Progenitor cell of endocrine pancreas (in vitro differentiated cells): Measurements from ENCODE around the gene ELK4. TPM values are rescaled to one million over a fixed set of nuclear protein-coding genes. Genes with fewer than 3 reads are reported as not detected.

Experiments used
- DNase-seq: peaks from one replicate; pipeline ENCODE4 v3.0.0; 2021; ENCODE audit warnings: low spot score; ENCODE audit not compliant: unreplicated experiment
- H3K27ac Mint-ChIP-seq: 2 replicates; pipeline ENCODE4 v1.8.0; 2021; ENCODE audit warnings: mild to moderate bottlenecking, moderate library complexity, mixed read lengths
- H3K27me3 Mint-ChIP-seq: 2 replicates; pipeline ENCODE4 v1.8.0; 2021; ENCODE audit warnings: mixed read lengths
- H3K36me3 Mint-ChIP-seq: 2 replicates; pipeline ENCODE4 v1.8.0; 2022; ENCODE audit warnings: mixed read lengths; ENCODE audit not compliant: insufficient read depth
- H3K4me1 Mint-ChIP-seq: 2 replicates; pipeline ENCODE4 v1.8.0; 2021; ENCODE audit warnings: low read depth, mixed read lengths
- H3K4me3 Mint-ChIP-seq: 2 replicates; pipeline ENCODE4 v1.8.0; 2021; ENCODE audit warnings: low read depth, mild to moderate bottlenecking, moderate library complexity, mixed read lengths
- H3K9me3 Mint-ChIP-seq: 2 replicates; pipeline ENCODE4 v1.8.0; 2021; ENCODE audit warnings: low read depth, mixed read lengths
- total RNA-seq: library from RNA; stranded (reverse); gene quantifications from 2 replicates; pipeline ENCODE4 v1.2.1, GENCODE V29; 2021
- TF ChIP-seq, protein P1 (sequence below): fragments of 200-600 bp; sonication (generic); IDR thresholded peaks from one replicate; pipeline ENCODE4 v1.5.0; 2021; ENCODE audit warnings: antibody characterized with exemption, mild to moderate bottlenecking; ENCODE audit not compliant: unreplicated experiment

The ELK4 gene
- total RNA-seq, 1 donor from 2014 or later, result 30.2 TPM

DNA sequence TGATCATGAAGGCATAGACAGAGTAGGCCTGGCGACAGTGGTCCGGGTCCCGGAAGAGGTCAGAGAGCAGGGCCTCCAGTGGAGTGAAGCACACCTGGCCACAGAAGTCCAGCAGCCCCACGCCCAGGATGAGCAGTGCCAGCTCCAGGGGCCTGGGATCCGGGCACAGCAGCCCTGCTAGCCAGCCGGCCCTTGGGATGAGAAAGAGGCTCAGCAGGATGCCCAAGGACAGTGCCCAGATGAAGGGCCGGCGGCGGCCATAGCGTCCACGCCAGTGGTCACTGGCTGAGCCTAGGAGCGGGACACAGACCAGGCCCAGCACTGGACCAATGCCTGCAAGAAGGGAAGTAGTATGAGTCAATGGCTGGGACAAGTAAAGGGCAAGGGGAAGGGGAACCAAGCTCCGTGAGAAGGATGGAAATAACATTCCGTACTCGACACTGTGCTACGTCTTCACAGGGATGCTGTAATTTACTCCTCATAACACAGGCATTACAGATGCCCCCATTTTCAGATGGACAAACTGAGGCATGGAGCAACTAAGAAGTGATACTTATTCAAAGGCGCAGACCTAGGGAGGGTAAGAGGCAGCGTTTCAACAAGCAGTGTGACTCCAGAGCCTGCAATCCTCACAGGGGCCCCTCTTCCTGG is 31.6 kb upstream of the ELK4 start:
- TF ChIP-seq, protein P1, sequence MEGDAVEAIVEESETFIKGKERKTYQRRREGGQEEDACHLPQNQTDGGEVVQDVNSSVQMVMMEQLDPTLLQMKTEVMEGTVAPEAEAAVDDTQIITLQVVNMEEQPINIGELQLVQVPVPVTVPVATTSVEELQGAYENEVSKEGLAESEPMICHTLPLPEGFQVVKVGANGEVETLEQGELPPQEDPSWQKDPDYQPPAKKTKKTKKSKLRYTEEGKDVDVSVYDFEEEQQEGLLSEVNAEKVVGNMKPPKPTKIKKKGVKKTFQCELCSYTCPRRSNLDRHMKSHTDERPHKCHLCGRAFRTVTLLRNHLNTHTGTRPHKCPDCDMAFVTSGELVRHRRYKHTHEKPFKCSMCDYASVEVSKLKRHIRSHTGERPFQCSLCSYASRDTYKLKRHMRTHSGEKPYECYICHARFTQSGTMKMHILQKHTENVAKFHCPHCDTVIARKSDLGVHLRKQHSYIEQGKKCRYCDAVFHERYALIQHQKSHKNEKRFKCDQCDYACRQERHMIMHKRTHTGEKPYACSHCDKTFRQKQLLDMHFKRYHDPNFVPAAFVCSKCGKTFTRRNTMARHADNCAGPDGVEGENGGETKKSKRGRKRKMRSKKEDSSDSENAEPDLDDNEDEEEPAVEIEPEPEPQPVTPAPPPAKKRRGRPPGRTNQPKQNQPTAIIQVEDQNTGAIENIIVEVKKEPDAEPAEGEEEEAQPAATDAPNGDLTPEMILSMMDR, result no peak
- Mint-ChIP-seq H3K4me1 (peaks cover 4% of the 10 kb centered on the region), H3K4me3 (no peak overlapping the region), H3K36me3 (peaks cover 5% of the 10 kb centered on the region), H3K27me3 (no peaks in the 10 kb centered on the region), H3K9me3 (no peaks in the 10 kb centered on the region), H3K27ac (no peak overlapping the region)
- DNase-seq, result no peak

DNA sequence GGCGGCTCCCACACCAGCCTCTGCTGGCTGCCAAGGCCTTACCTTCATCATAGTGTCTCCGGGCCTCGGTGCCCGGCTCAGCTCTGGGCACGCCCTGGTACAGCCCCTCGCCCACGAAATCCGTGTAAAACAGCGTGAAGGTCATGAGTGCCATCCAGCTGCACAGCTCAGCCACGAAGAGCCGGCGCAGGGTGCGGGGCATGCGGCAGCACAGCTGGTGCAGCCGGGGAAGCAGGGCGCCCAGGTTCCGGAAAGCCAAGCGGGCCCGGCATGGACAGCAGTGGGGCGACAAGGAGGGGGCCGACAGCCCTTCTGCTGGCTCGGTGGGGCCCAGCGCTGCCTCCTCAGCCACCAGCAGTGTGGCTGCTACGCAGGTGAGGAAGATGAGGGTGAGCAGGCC is 31.0 kb upstream of the ELK4 start:
- TF ChIP-seq, protein P1, result no peak
- Mint-ChIP-seq H3K27ac (no peak overlapping the region), H3K36me3 (peaks cover 5% of the 10 kb centered on the region), H3K27me3 (no peaks in the 10 kb centered on the region), H3K9me3 (no peaks in the 10 kb centered on the region), H3K4me1 (no peaks in the 10 kb centered on the region), H3K4me3 (no peak overlapping the region)
- DNase-seq, result no peak

DNA sequence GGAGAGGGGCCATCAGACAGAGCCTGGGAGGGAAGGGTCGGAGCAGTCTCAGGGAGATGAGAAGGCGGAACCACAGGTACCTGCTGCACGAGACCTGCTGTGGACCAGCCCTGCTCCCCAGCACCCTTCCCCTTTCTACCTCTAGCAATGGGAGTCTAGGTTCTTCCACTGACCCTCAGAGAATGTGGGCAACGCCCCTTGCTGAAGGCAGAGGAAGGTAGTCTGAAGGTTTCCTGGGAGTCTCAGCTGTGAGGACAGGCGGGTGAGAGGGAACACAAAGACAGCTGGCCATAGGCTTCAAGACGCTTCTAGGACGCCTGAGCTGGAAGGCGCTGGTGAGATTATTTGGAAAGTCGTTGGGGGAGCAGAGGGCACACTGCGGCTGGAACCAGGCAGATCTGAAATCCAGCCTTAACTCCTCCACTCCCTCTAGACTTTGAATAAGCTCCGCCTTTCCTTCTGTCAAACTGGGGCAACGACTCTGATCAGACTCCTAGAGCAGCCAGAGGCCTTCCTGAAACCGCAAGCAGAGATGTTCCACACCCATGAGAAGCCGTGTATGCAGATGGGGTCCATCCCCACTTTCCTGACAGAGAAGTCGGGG is 30.4 kb upstream of the ELK4 start:
- no peak overlapping the region for H3K4me3 Mint-ChIP-seq
- H3K36me3 Mint-ChIP-seq, result peaks cover 7% of the 10 kb centered on the region
- H3K27me3 Mint-ChIP-seq, result no peaks in the 10 kb centered on the region
- no peak for DNase-seq
- no peaks in the 10 kb centered on the region for H3K9me3 Mint-ChIP-seq
- TF ChIP-seq, protein P1, result no peak
- H3K4me1 Mint-ChIP-seq, result no peaks in the 10 kb centered on the region
- no peak overlapping the region for H3K27ac Mint-ChIP-seq

DNA sequence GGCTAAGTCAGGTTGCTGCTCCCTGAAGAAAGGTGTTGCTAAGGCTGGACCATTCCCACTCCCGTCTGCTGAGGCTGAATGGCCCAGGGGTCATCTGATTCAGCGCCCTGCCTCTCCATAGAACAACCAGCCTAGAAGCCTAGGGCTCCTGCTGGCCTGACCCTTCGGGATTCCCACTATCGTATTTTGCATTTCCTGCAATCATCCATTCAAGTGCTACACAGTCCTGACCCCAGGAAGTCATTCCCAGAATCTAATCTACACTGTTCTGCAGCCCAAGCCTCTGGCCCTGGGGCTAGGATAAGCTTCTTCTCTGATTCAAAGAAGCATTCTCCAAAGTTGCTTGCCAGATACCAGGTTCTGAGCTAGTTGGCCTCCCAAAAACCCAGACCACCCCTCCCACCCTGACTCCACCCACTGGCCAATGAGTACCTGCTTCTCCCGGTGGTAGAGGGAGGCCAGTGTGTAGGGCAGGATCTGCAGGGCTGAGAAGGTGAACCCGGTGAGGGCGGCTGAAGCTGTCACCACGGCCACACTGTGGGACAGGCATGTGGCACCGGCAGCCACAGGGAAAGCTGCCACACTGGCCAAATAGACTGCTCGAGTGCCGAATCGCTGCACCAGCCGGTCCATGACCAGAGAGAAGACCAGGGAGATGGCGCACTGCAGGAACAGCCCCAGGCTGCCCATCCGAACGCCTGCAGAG is 29.8 kb upstream of the ELK4 start:
- no peaks in the 10 kb centered on the region for H3K4me1 Mint-ChIP-seq
- TF ChIP-seq, protein P1, result no peak
- no peaks in the 10 kb centered on the region for H3K27me3 Mint-ChIP-seq
- no peak for DNase-seq
- H3K27ac Mint-ChIP-seq, result no peak overlapping the region
- no peaks in the 10 kb centered on the region for H3K9me3 Mint-ChIP-seq
- H3K36me3 Mint-ChIP-seq, result peaks cover 7% of the 10 kb centered on the region
- H3K4me3 Mint-ChIP-seq, result no peak overlapping the region

DNA sequence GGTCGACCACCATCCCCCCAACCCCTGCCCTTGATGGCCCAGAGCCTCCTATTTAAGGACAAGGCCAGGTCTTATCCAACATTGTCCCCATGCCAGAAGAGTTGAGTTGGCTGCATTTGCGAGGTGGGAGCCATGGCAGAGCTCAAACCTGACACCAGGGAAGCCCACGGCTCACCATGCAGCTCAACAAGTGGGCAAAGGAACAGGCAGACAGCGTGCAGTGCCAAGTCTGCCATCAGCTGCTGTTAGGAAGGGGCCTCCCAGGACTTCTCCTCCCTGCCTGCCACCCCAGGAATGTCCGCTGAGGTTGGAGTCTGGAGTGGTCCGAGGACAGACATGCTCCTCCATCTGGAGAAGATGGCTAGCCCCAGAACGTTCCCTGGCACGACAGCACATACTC is 28.6 kb upstream of the ELK4 start:
- Mint-ChIP-seq H3K27ac (no peak overlapping the region), H3K9me3 (no peaks in the 10 kb centered on the region), H3K36me3 (peaks cover 7% of the 10 kb centered on the region), H3K4me3 (no peak overlapping the region), H3K27me3 (no peaks in the 10 kb centered on the region), H3K4me1 (no peaks in the 10 kb centered on the region)
- no peak for DNase-seq
- TF ChIP-seq, protein P1, result no peak
